BJ (cell line): ENCODE data around the gene BMERB1. TPM values are rescaled to one million over a fixed set of nuclear protein-coding genes. Genes with fewer than 3 reads are reported as not detected.

Source experiments
- CTCF ChIA-PET: fragments of 350-600 bp; formaldehyde crosslinking; extraction: SDS; loops from one replicate; lab custom pipeline; 2021; ENCODE audit warnings: antibody characterized with exemption, inconsistent platforms; lab: Yijun Ruan, JAX
- POLR2A ChIA-PET: fragments of 300-600 bp; sonication (Branson Sonifier 250); formaldehyde crosslinking; extraction: SDS; loops from one replicate; lab custom pipeline; 2021; ENCODE audit warnings: antibody characterized with exemption; lab: Charles Lee
- DNase-seq: peaks from one replicate; pipeline ENCODE4 v3.0.0-alpha.2; 2011; ENCODE audit warnings: low read depth
- H3K27me3 ChIP-seq: 2 replicates; pipeline ENCODE4 v1.6.0; 2011; ENCODE audit warnings: low read length; ENCODE audit not compliant: control insufficient read depth, insufficient read depth
- H3K36me3 ChIP-seq: 2 replicates; pipeline ENCODE4 v1.5.1; 2011; ENCODE audit warnings: low read length; ENCODE audit not compliant: control insufficient read depth, insufficient read depth
- H3K4me3 ChIP-seq: 2 replicates; pipeline ENCODE4 v1.5.1; 2011; ENCODE audit warnings: low read depth, mild to moderate bottlenecking, control low read depth, low read length
- CTCF ChIP-seq: IDR thresholded peaks from 2 replicates; pipeline ENCODE4 v1.5.1; 2011; ENCODE audit warnings: low read depth, mild to moderate bottlenecking, control low read depth, inconsistent platforms, low read length, moderate library complexity; ENCODE audit not compliant: insufficient read depth
- polyA plus RNA-seq: library from polyadenylated mRNA; depleted of rRNA; stranded (reverse); fragments of >200 nt; gene quantifications from 2 replicates; pipeline ENCODE4 v1.2.3, GENCODE V29; 2011

Gene BMERB1
- polyA plus RNA-seq, 1 experiment = 72.8 TPM

GRCh38 chr16:15575293-15576049, 141.1 kb downstream of the BMERB1 start:
- TF ChIP-seq CTCF = no peak
- CTCF ChIA-PET = interaction anchor here (1.2 kb wide), 1 partner anchor 25 kb away, joined by 3 read pairs; no protein-coding TSS in a partner anchor
- POLR2A ChIA-PET = no interaction called here
- Histone ChIP-seq H3K27me3 (no peaks in the 10 kb centered on the region), H3K36me3 (no peaks in the 10 kb centered on the region; the same call in 1 of the 2 replicates), H3K4me3 (no peak overlapping the region)
- no peak for DNase-seq

- ChIA-PET CTCF (no interaction called here), POLR2A (no interaction called here)
- Histone ChIP-seq H3K36me3 (peaks cover 1% of the 10 kb centered on the region), H3K4me3 (no peak overlapping the region), H3K27me3 (no peaks in the 10 kb centered on the region)
- TF ChIP-seq CTCF = no peak
- no peak for DNase-seq
Observed at GRCh38 chr16:15576960-15577958, 142.9 kb downstream of the BMERB1 start.

GRCh38 chr16:15578824-15579223, 144.4 kb downstream of the BMERB1 start:
- ChIA-PET POLR2A (no interaction called here), CTCF (interaction anchor here (1.0 kb wide), 1 partner anchor 9 kb away, joined by 3 read pairs; no protein-coding TSS in a partner anchor)
- H3K36me3 ChIP-seq = peaks cover 6% of the 10 kb centered on the region
- no peak for DNase-seq
- TF ChIP-seq CTCF = no peak
- no peaks in the 10 kb centered on the region for H3K27me3 ChIP-seq
- H3K4me3 ChIP-seq = no peak overlapping the region

GRCh38 chr16:15581127-15581815, 146.9 kb downstream of the BMERB1 start:
- DNase-seq = no peak
- no peak for TF ChIP-seq CTCF
- CTCF ChIA-PET = interaction anchor here (0.6 to 1.3 kb wide), 2 partner anchors 9 to 547 kb away, joined by 3 read pairs; no protein-coding TSS in a partner anchor
- no peaks in the 10 kb centered on the region for H3K27me3 ChIP-seq
- POLR2A ChIA-PET = no interaction called here
- no peak overlapping the region for H3K4me3 ChIP-seq
- peaks cover 6% of the 10 kb centered on the region for H3K36me3 ChIP-seq
